NCI-H2227 (cell line): Measurements from ENCODE around the gene DCLK1.

Experiments used
- DNase-seq: peaks from one replicate; lab custom pipeline; 2025; ENCODE audit not compliant: unreplicated experiment; lab: John Stamatoyannopoulos, UW

Gene DCLK1

GRCh38 chr13:35720690-35721554, 410.3 kb downstream of the DCLK1 start:
- DNase-seq, result peak; percentile 77

- no peak for DNase-seq
Measured at GRCh38 chr13:35720290-35720689, 410.9 kb downstream of the DCLK1 start.
